HCT116 (cell line): Measurements from ENCODE around the gene YIF1B. TPM values are rescaled to one million over a fixed set of nuclear protein-coding genes. Genes with fewer than 3 reads are reported as not detected.

Experiments
- ATAC-seq: fragments of 200-7000 bp; cut with Tn5 transposase; 2 replicates; pipeline ENCODE4 v1.9.1; 2020; ENCODE audit warnings: mild to moderate bottlenecking, moderate library complexity
- BruUV-seq: library from RNA; stranded (reverse); fragments of 400-500 nt; replicated peaks from 2 replicates; lab custom pipeline; 2021; lab: Mats Ljungman, UMichigan
- CTCF ChIA-PET: fragments of 300-600 bp; sonication (Branson Sonifier 250); formaldehyde crosslinking; loops from one replicate; lab custom pipeline; 2021; ENCODE audit warnings: antibody characterized with exemption; lab: Charles Lee
- POLR2A ChIA-PET: fragments of 300-600, 350-600 bp; sonication (Branson Sonifier 250); formaldehyde crosslinking; loops from one replicate; lab custom pipeline; 2021; ENCODE audit warnings: antibody characterized with exemption; lab: Charles Lee
- RAD21 ChIA-PET, 2 experiments: fragments of 300-600 bp; sonication (Branson Sonifier 250); formaldehyde crosslinking; loops; one replicate each; lab custom pipeline; 2023; ENCODE audit warnings: low total read pairs in 2 of 2; ENCODE audit not compliant: uncharacterized antibody in 2 of 2, unreplicated experiment in 2 of 2, low non-redundant PET in 1 of 2; lab: Charles Lee
- DNase-seq: peaks from one replicate; pipeline ENCODE4 v3.0.0-alpha.2; 2010; ENCODE audit warnings: low read depth, low spot score
- H2AFZ ChIP-seq: fragments of 200-600 bp; shearing (Covaris generic), sonication (generic); 2 replicates; pipeline ENCODE4 v1.6.1; 2017; ENCODE audit warnings: low read depth, mixed run types, mixed read lengths, antibody characterized with exemption, low read length; ENCODE audit not compliant: poor library complexity, severe bottlenecking
- H3K27ac ChIP-seq: 2 replicates; pipeline ENCODE4 v1.5.1; 2012; ENCODE audit warnings: low read depth, low read length
- H3K27me3 ChIP-seq: fragments of 200-600 bp; sonication (generic); 2 replicates; pipeline ENCODE4 v1.6.1; 2016; ENCODE audit warnings: mixed run types, low read length, mixed read lengths; ENCODE audit not compliant: insufficient read depth
- H3K36me3 ChIP-seq, 2 experiments: fragments of 200-500 bp in 1 of 2; fragments of 200-600 bp in 1 of 2; sonication (Bioruptor generic) in 1 of 2; sonication (generic) in 1 of 2; 2 replicates each; pipeline versions ENCODE4 v1.5.1 to v1.6.1; 2014 to 2016; ENCODE audit warnings: low read length in 2 of 2, inconsistent platforms in 1 of 2, mixed read lengths in 1 of 2, mixed run types in 1 of 2; ENCODE audit not compliant: insufficient read depth in 2 of 2, control insufficient read depth in 1 of 2
- H3K4me1 ChIP-seq, 2 experiments: fragments of 200-600 bp in 1 of 2; sonication (generic) in 1 of 2; 2 replicates each; pipeline versions ENCODE4 v1.5.1 to v1.6.1; 2012 to 2017; ENCODE audit warnings: low read length in 2 of 2, inconsistent platforms in 1 of 2, mild to moderate bottlenecking in 1 of 2, mixed read lengths in 1 of 2, mixed run types in 1 of 2, moderate library complexity in 1 of 2; ENCODE audit not compliant: insufficient read depth in 2 of 2, control insufficient read depth in 1 of 2
- H3K4me2 ChIP-seq: fragments of 200-600 bp; sonication (generic); 2 replicates; pipeline ENCODE4 v1.6.1; 2017; ENCODE audit warnings: mixed run types, low read length, mixed read lengths
- H3K4me3 ChIP-seq, 2 experiments: fragments of 200-600 bp in 1 of 2; sonication (generic) in 1 of 2; replicated peaks in 1 of 2; 2 replicates each; pipeline ENCODE4 v1.5.1; 2011 to 2016; ENCODE audit warnings: low read length in 2 of 2, control low read depth in 1 of 2, low read depth in 1 of 2, mild to moderate bottlenecking in 1 of 2, mixed read lengths in 1 of 2, mixed run types in 1 of 2
- H3K79me2 ChIP-seq: fragments of 200-600 bp; sonication (generic); 2 replicates; pipeline ENCODE4 v1.6.1; 2017; ENCODE audit warnings: mild to moderate bottlenecking, mixed run types, low read length, moderate library complexity, mixed read lengths; ENCODE audit not compliant: insufficient read depth
- H3K9ac ChIP-seq: fragments of 200-600 bp; sonication (generic); 2 replicates; pipeline ENCODE4 v1.6.1; 2016; ENCODE audit warnings: low read length, mixed read lengths
- H3K9me2 ChIP-seq: fragments of 200-600 bp; sonication (generic), shearing (Covaris generic); 2 replicates; pipeline ENCODE4 v1.6.1; 2017; ENCODE audit warnings: mixed run types, mild to moderate bottlenecking, moderate library complexity; ENCODE audit not compliant: insufficient read depth
- H3K9me3 ChIP-seq, 2 experiments: fragments of 200-500 bp in 1 of 2; fragments of 200-600 bp in 1 of 2; sonication (Bioruptor generic) in 1 of 2; sonication (generic) in 1 of 2; 2 replicates each; pipeline ENCODE4 v1.6.1; 2014 to 2017; ENCODE audit warnings: low read length in 2 of 2, mixed read lengths in 2 of 2, inconsistent platforms in 1 of 2, low read depth in 1 of 2, mild to moderate bottlenecking in 1 of 2, mixed run types in 1 of 2, moderate library complexity in 1 of 2; ENCODE audit not compliant: control insufficient read depth in 1 of 2, insufficient read depth in 1 of 2
- H4K20me1 ChIP-seq: fragments of 200-600 bp; sonication (generic), shearing (Covaris generic); 2 replicates; pipeline ENCODE4 v1.6.1; 2017; ENCODE audit warnings: mixed run types, mild to moderate bottlenecking, moderate library complexity; ENCODE audit not compliant: insufficient read depth
- CBX3 ChIP-seq: IDR thresholded peaks from 2 replicates; pipeline ENCODE4 v1.6.1; 2012; ENCODE audit warnings: low read depth
- EGR1 ChIP-seq: IDR thresholded peaks from 2 replicates; pipeline ENCODE4 v1.6.1; 2012; ENCODE audit warnings: low read depth
- EZH2 ChIP-seq: fragments of 200-600 bp; sonication (generic); IDR thresholded peaks from 2 replicates; pipeline ENCODE4 v1.6.1; 2017; ENCODE audit warnings: antibody characterized with exemption, mixed run types
- EZH2phosphoT487 ChIP-seq: fragments of 200-600 bp; IDR thresholded peaks from 2 replicates; pipeline ENCODE4 v1.6.1; 2018; ENCODE audit warnings: antibody characterized with exemption, borderline replicate concordance
- JUND ChIP-seq: IDR thresholded peaks from 2 replicates; pipeline ENCODE4 v1.6.1; 2012
- RAD21 ChIP-seq: IDR thresholded peaks from 2 replicates; pipeline ENCODE4 v1.6.1; 2012; ENCODE audit warnings: low read depth, mild to moderate bottlenecking
- REST ChIP-seq: IDR thresholded peaks from 2 replicates; pipeline ENCODE4 v1.6.1; 2012; ENCODE audit warnings: low read depth
- TCF7L2 ChIP-seq: IDR thresholded peaks from 2 replicates; pipeline ENCODE4 v1.7.0; 2011; ENCODE audit warnings: borderline replicate concordance, inconsistent platforms; ENCODE audit not compliant: insufficient read depth, insufficient read length; ENCODE audit errors: extremely low read depth
- YY1 ChIP-seq: IDR thresholded peaks from 2 replicates; pipeline ENCODE4 v1.6.1; 2011; ENCODE audit warnings: low read length, low read depth, moderate library complexity, mild to moderate bottlenecking; ENCODE audit not compliant: insufficient replicate concordance; ENCODE audit errors: extremely low read depth
- ZFX ChIP-seq: fragments of 450-650 bp; IDR thresholded peaks from 2 replicates; pipeline ENCODE4 v1.6.1; 2017
- ZNF274 ChIP-seq: fragments of 200-500 bp; sonication (Bioruptor generic); IDR thresholded peaks from 2 replicates; pipeline ENCODE4 v1.6.1; 2014; ENCODE audit warnings: mild to moderate bottlenecking, low read depth, low read length, inconsistent platforms
- intact Hi-C: fragments of 100-400 bp; cut with micrococcal nuclease; formaldehyde crosslinking; loops from 2 replicates; pipeline ENCODE4 v1.10.0; 2022
- total RNA-seq: library from RNA; stranded (reverse); gene quantifications from one replicate; pipeline ENCODE4 v1.2.1, GENCODE V29; 2021; ENCODE audit not compliant: unreplicated experiment

Gene YIF1B
- total RNA-seq, 1 experiment from 2014 or later = 67.5 TPM

GRCh38 chr19:38285567-38285966, 30.2 kb downstream of the YIF1B start:
- no peak overlapping the region for H3K9ac ChIP-seq
- ChIA-PET CTCF (no interaction called here), POLR2A (interaction anchor here (1.3 kb wide), 1 partner anchor 21 kb away, joined by 12 read pairs; the partner anchor contains the start of gene SPINT2), RAD21 (no interaction called here)
- H3K9me3 ChIP-seq = no peaks in the 10 kb centered on the region
- H3K79me2 ChIP-seq = peaks cover 55% of the 10 kb centered on the region
- H3K4me2 ChIP-seq = no peak overlapping the region
- TF ChIP-seq EZH2phosphoT487 = no peak
- TF ChIP-seq EGR1 = no peak
- TF ChIP-seq REST = no peak
- no peak for TF ChIP-seq CBX3
- TF ChIP-seq JUND = no peak
- no peak for TF ChIP-seq EZH2
- TF ChIP-seq YY1 = no peak
- no peak for TF ChIP-seq ZFX
- TF ChIP-seq RAD21 = no peak
- no peak for TF ChIP-seq ZNF274
- no peak for TF ChIP-seq TCF7L2
- intact Hi-C loops = no loop called here
- ATAC-seq (no peak), DNase-seq (no peak)
- peaks cover 40 to 60% of the 10 kb centered on the region in 2 experiments for H3K36me3 ChIP-seq
- no TSS peak for BruUV-seq
- H3K27ac ChIP-seq = no peak overlapping the region
- H3K9me2 ChIP-seq = no peaks in the 10 kb centered on the region
- no peak overlapping the region for H3K4me3 ChIP-seq
- H2AFZ ChIP-seq = no peak overlapping the region
- peaks cover 4% of the 10 kb centered on the region; the same call in 1 of the 2 replicates for H4K20me1 ChIP-seq
- peaks cover 0 to 5% of the 10 kb centered on the region in 2 experiments; a peak in 1 of 4 replicates for H3K4me1 ChIP-seq
- H3K27me3 ChIP-seq = no peaks in the 10 kb centered on the region
